Measurements from ENCODE around the gene AGAP2.
A peak's percentile ranks its signal among the peaks of the same experiment; 100 is the strongest.

The AGAP2 gene

DNA sequence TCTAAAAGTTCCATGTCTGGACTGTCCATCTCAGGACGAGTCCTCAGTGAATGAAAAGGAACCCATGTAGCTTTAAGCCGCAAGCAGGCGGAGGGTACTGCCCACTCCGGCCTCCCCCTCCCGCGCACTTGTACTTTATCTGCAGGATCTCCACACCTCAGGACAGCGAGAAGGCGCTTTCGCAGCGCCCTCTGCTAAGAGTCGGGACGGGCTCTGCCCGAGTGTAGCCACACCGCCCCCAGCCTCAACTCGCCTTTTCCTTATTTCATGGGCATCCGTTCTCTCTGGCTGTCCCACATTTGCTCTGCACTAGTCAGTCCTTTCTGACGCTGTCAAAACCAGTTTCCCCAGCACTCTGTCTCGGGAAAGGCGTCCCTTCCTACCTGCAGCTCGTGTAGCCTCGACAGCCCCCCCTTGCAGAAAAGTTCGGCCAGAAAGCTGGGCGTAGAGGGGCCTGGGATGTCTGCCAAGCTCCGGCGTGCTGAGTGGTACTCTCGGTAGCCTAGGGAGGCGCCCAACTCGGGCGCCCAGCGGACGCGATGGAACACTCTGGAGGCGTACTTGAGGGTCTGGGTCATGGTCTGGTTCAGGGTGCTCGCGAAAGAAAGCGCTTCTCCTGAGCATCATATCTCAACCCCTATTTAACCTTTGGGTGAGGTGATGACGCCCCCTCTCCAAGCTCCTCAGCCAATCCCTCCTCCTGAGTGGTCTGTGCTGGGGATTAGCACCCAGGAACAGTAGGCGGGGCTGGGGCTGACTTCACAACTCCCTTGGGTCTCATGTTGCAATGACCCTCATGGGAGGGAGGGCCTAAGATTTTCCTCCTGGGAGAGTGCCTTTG lies 28.1 kb upstream of the AGAP2 start, which contains the start of gene CYP27B1:
CYP27B1 (minus strand) TSS at position 615 of the 841 bp plus-strand sequence; CDS start at position 578, 37 bp downstream.
- DNase-seq = peak; percentile 37

- DNase-seq = peak; percentile 33
These were observed 27.3 kb upstream of the AGAP2 start for GRCh38 chr12:57765698-57766463.

- peak; percentile 69 for DNase-seq
These were observed 26.6 kb upstream of the AGAP2 start for GRCh38 chr12:57765003-57765697.

DNA sequence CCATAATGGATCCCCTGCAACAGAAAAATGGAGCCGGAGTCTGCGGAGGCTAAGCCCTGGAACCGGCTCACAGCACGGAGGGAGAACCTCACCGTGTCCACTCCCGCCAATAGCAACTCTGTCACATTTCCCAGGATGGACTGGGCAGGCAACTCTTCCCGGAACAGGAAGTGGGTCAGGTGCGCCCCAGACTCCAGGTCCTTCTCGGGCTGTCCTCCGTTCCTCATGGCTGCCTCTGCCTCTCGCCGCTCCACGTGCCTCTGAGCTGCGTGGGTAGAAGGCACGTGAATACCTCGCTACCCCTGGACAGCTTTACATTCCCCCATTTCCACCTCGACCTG lies 26.1 kb upstream of the AGAP2 start:
- DNase-seq = no peak

DNA sequence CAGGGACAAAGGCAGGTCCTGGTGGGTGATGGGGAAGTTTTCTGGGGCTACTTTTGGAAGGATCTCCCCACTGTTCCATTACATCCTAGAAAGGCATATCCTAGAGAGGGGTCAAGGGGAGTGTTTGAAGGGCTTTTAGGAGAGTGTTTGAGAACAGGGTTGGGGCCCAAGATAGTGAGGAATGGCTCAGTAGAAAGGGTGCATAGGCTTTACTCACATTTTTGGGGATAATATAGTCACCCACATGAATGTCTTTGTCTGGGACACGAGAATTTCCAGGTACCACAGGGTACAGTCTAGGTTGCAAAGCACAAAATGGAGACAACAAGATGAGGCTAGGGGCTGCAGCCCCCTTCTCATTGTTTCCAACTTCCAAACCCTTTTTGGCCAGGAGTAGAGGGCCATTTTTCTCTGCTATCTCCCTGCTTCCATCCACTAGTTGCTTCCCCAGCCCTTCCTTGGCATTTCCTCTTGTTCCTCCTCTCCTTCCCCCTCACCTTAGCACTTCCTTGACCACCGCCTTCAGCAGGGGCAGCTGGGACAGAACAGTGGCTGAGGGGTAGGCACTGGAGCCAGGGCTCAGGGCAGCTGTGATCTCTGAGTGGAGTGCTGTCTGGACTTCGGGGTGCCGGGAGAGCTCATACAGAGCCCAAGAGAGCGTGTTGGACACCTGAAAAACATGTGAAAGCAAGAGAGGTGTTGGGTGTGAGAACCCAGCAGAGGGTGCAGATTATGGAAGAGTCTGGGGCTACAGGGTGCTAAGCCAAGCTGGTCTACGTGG lies 25.5 kb upstream of the AGAP2 start:
- no peak for DNase-seq

- no peak for DNase-seq
These were observed 23.9 kb upstream of the AGAP2 start for GRCh38 chr12:57762463-57762862.

GRCh38 chr12:57761391-57761998 lies 23.0 kb upstream of the AGAP2 start:
- no peak for DNase-seq

DNA sequence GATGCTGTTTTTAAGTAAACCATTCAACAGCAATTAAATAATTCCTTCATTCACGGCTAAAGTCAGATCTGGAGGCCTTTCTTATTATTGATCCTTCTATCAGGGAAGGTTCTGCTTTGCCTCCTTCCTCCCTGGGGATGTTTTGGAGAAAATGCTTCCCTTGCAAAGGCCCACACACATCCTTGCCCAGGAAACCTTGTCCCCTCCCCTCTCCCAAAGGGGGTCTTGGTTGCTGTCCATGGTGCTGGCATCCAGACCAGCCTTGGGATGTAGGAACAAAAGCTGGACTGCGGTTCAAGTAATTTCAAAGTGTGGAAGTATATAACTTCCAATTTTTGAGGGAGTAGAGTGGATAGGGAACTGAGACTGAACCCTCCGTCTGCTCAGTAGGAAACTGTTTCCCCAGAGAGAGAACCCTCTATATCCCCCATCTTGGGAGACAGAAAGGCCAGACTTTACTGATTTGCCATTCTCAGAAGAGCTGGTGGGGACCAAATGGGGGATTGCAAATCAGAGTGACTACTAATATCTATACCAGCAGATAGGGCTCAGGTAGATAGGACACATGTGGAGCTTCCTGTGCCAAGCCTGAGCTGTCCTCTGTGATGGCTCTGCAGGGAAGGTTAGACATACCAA lies 21.9 kb upstream of the AGAP2 start:
- DNase-seq = peak; percentile 63

DNA sequence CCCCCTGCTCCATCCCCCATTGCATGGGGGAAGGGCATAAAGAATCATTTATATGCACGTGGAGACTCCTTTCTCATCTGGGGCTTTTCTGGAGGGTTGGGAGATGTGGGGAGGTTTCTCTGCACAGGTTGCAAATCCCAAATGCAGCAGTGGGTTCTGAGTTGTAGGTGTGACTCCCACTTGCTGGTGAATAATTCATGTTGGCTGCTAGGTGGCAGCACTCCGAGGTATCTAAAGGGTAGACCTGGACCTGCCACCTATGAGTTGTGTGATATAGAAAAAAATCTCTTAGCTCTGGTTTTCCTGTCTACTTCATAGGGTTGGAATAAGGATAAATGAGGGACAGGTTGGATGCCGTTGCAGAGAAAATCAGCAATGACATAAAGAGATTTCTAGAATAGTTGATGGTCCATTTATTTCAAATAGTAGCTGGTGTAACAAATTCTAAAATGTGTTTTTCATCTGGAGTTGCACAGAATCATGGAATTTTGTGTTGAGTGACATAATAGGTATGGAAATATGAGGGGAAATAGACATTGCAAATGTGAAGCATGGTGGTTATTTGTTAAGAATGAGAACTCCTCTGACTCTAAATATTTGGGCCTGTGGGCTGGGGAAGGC lies 20.9 kb upstream of the AGAP2 start:
- no peak for DNase-seq

DNA sequence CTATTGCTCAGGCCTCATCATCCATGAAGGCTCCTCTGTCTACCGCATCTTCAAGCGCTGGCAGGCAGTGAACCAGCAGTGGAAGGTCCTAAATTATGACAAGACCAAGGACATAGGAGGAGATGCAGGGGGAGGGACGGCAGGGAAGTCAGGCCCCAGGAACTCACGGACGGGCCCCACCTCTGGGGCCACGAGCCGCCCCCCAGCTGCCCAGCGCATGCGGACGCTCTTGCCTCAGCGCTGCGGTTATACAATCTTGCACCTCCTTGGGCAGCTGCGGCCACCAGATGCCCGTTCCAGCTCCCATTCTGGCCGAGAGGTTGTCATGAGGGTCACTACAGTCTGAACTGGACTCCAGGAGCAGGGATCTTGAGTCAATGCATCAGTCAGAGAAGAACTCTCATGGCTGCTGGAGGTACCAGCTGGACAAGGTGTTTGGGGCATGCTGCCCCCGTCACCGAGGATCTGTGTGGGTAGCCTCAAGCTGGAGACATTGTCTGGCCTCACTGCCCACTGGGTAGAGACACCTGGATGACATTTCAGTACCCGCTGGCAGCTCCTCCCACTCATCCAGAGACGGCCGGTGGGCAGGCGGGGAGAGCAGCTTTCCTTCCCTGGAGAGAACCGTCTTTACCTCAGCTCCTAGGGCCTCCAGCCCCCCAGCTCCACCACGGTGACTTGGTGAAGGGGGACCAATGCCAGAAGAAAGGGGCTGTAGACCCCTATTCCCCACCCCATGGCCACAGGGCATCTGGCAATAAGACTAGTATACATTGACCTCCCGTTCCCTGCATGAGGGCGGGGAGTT lies 20.2 kb upstream of the AGAP2 start:
- DNase-seq = no peak

DNA sequence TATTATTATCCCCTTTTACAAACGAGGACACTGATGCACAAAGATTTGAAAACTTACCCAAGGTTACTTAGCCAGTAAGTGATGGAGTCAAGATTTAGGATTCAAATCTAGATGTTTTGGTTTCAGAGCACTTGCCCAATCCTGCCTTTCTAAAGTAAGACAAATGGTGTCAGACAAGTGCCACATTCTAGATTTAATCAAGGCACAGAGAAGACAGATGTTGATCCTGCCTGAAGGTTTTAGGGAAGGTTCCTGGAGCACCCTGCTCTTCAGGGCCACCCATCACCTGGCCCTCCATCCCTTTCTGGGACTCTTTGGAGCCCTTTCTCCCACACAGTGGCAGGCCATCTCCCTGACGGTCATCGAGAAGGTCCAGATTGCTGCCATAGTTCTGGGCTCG lies 19.2 kb upstream of the AGAP2 start:
- no peak for DNase-seq

- peak; percentile 69 for DNase-seq
These were observed 18.1 kb upstream of the AGAP2 start for GRCh38 chr12:57756406-57757341.

- DNase-seq = peak; percentile 47
These were observed 17.2 kb upstream of the AGAP2 start for GRCh38 chr12:57755454-57756372.

GRCh38 chr12:57755194-57755453 lies 16.6 kb upstream of the AGAP2 start:
- no peak for DNase-seq

DNA sequence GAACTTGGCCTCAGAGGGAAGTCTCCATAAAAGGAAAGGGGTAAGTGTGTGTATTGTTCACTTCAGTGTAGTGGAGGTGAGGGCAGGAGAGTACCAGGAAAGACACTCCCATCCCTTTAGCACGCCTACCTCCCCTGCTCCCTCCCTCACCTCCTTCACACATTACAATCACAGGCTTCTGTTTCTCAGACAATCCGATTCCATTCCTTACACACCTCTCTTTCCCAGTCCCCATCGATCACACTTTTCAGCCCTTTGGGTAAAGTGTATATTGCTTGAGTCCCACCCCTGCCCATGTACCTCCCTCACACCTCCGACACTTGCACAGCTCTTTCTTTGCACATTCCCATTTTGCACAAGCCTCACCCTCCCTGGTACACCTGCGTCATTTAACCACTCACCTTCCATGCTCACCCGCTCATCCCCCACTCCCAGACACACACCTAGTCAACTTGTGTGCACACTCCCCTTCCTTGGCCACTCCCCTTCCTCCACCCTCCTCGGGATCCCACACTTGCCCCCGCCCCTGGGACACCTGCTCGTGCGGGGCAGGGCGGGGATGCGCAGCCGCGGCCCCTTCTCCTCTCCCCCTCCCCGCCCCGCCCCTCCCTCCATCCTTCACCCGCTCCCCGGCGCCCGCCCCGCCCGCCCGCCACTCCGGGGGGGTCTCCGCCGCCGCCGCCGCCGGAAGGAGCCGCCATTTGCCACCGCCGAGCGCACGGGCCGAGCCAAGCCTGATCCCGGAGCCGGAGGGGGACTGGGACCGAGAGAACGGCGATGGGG lies 16.1 kb upstream of the AGAP2 start, which contains the start of gene MARCHF9:
MARCHF9 (plus strand) TSS at position 693 of the 783 bp plus-strand sequence. CDS start 426 bp downstream, outside the sequence.
- DNase-seq = peak; percentile 75

- no peak for DNase-seq
These were observed 15.3 kb upstream of the AGAP2 start for GRCh38 chr12:57753756-57754337.

DNA sequence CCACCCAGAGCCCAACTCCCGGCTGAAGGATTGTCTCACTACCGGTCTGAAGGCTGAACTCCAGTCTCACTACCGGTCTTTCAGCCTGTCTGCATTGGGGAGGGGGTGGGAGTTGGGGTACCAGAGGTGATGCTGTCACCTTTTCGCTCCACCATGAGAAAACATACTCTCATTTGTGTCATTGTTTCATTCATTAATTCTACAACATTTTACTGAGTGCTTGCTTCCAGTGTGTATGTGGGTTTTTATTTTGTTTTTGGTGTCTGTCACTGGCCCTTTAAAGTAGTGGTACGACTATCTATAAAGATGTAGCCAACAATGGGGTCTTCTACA lies 14.1 kb upstream of the AGAP2 start:
- no peak for DNase-seq

Measured in eye (tissue), 1 donor.